ENCODE results near the gene DLD. TPM values are rescaled to one million over a fixed set of nuclear protein-coding genes. Genes with fewer than 3 reads are reported as not detected.

Gene DLD
- total and polyA plus RNA-seq, 12 donors, result 21.6 to 616 (median 149) TPM

GRCh38 chr7:107962817-107963216 is 71.8 kb downstream of the DLD start:
- Histone ChIP-seq H3K4me1 (replicated peaks in 1 of 2) (peaks cover 4 to 13% of the 10 kb centered on the region in 2 donors), H3K27ac (no peak overlapping the region)

GRCh38 chr7:107964510-107964909 is 73.5 kb downstream of the DLD start:
- H3K9me3 ChIP-seq (replicated peaks in 1 of 3), result no peaks in the 10 kb centered on the region
- DNase-seq, result no peak
- WGBS, 4 donors, result 92 to 95% (median 95%) methylated on average over 11 of the region's 11 CpGs
- H3K27me3 ChIP-seq, result no peaks in the 10 kb centered on the region
- H3K27ac ChIP-seq, result no peak overlapping the region
- no peaks in the 10 kb centered on the region for H3K4me1 ChIP-seq (replicated peaks in 1 of 2)
- intact Hi-C loops (cut with DNase I), result no loop called here
- TF ChIP-seq POLR2A (IDR thresholded peaks at IDR 0.05) (no peak), CTCF (IDR thresholded peaks at IDR 0.05) (no peak)
- H3K36me3 ChIP-seq (replicated peaks in 1 of 2), result peaks cover 0 to 12% of the 10 kb centered on the region in 2 donors
- H3K4me3 ChIP-seq, result no peak overlapping the region

More at GRCh38 chr7:107962817-107963216, 71.8 kb downstream of the DLD start:
- 94 to 97% (median 96%) methylated on average over 9 of the region's 9 CpGs for WGBS, 4 donors
- H3K27me3 ChIP-seq, result no peaks in the 10 kb centered on the region
- intact Hi-C loops (cut with DNase I), result no loop called here
- no peak for TF ChIP-seq CTCF (IDR thresholded peaks at IDR 0.05)
- TF ChIP-seq POLR2A (IDR thresholded peaks at IDR 0.05), result no peak
- no peak overlapping the region for H3K4me3 ChIP-seq
- H3K9me3 ChIP-seq (replicated peaks in 1 of 3), result no peaks in the 10 kb centered on the region
- DNase-seq, result no peak
- peaks cover 0 to 12% of the 10 kb centered on the region in 2 donors for H3K36me3 ChIP-seq (replicated peaks in 1 of 2)

- WGBS, 4 donors, result 84 to 89% (median 86%) methylated on average over 4 of the region's 4 CpGs
- no peak for TF ChIP-seq CTCF (IDR thresholded peaks at IDR 0.05)
- no peak for TF ChIP-seq POLR2A (IDR thresholded peaks at IDR 0.05)
- intact Hi-C loops (cut with DNase I), result no loop called here
- Histone ChIP-seq H3K27ac (no peak overlapping the region), H3K9me3 (replicated peaks in 1 of 3) (no peaks in the 10 kb centered on the region), H3K4me1 (replicated peaks in 1 of 2) (peaks cover 0 to 8% of the 10 kb centered on the region in 2 donors), H3K36me3 (replicated peaks in 1 of 2) (no peaks in the 10 kb centered on the region), H3K4me3 (no peak overlapping the region), H3K27me3 (no peaks in the 10 kb centered on the region)
- DNase-seq, result no peak
These were observed 75.7 kb downstream of the DLD start for GRCh38 chr7:107966711-107967110.

GRCh38 chr7:107967420-107967819 is 76.4 kb downstream of the DLD start:
- TF ChIP-seq POLR2A (IDR thresholded peaks at IDR 0.05) (no peak), CTCF (IDR thresholded peaks at IDR 0.05) (no peak)
- Histone ChIP-seq H3K4me3 (no peak overlapping the region), H3K27ac (no peak overlapping the region), H3K27me3 (no peaks in the 10 kb centered on the region), H3K36me3 (replicated peaks in 1 of 2) (no peaks in the 10 kb centered on the region), H3K4me1 (replicated peaks in 1 of 2) (peaks cover 0 to 9% of the 10 kb centered on the region in 2 donors), H3K9me3 (replicated peaks in 1 of 3) (no peaks in the 10 kb centered on the region)
- intact Hi-C loops (cut with DNase I), result no loop called here
- 89 to 93% (median 90%) methylated on average over 4 of the region's 4 CpGs for WGBS, 4 donors
- no peak for DNase-seq
